Hepatocyte (in vitro differentiated cells): Measurements from ENCODE around the gene CHN1. TPM values are rescaled to one million over a fixed set of nuclear protein-coding genes. Genes with fewer than 3 reads are reported as not detected.

Experiments used
- DNase-seq: peaks from one replicate; pipeline ENCODE4 v3.0.0-alpha.2; 2016; ENCODE audit warnings: low spot score
- H2AFZ ChIP-seq: fragments of 200-600 bp; sonication (generic); 2 replicates; pipeline ENCODE4 v1.6.0; 2016; ENCODE audit warnings: antibody characterized with exemption, mild to moderate bottlenecking
- H3K27ac ChIP-seq: fragments of 200-600 bp; sonication (generic); 2 replicates; pipeline ENCODE4 v1.5.1; 2016; ENCODE audit warnings: mild to moderate bottlenecking
- H3K27me3 ChIP-seq: fragments of 200-600 bp; sonication (generic); 2 replicates; pipeline ENCODE4 v1.6.1; 2016
- H3K36me3 ChIP-seq: fragments of 200-600 bp; sonication (generic); replicated peaks from 2 replicates; pipeline ENCODE4 v1.5.1; 2016; ENCODE audit warnings: low read depth; ENCODE audit not compliant: insufficient read depth
- H3K4me1 ChIP-seq: fragments of 200-600 bp; sonication (generic); 2 replicates; pipeline ENCODE4 v1.5.1; 2016; ENCODE audit warnings: mild to moderate bottlenecking, moderate library complexity; ENCODE audit not compliant: insufficient read depth
- H3K4me2 ChIP-seq: fragments of 200-600 bp; sonication (generic); 2 replicates; pipeline ENCODE4 v1.6.0; 2016
- H3K4me3 ChIP-seq: fragments of 200-600 bp; sonication (generic); 2 replicates; pipeline ENCODE4 v1.5.1; 2016; ENCODE audit warnings: mild to moderate bottlenecking
- H3K79me2 ChIP-seq: fragments of 200-600 bp; sonication (generic); 2 replicates; pipeline ENCODE4 v1.6.0; 2017; ENCODE audit warnings: mild to moderate bottlenecking
- H3K9me2 ChIP-seq: fragments of 200-600 bp; sonication (generic); replicated peaks from 2 replicates; pipeline ENCODE4 v1.6.0; 2017; ENCODE audit warnings: mild to moderate bottlenecking; ENCODE audit not compliant: insufficient read depth
- H3K9me3 ChIP-seq: fragments of 200-600 bp; sonication (generic); 2 replicates; pipeline ENCODE4 v1.5.1; 2016; ENCODE audit warnings: low read depth, mild to moderate bottlenecking
- H4K20me1 ChIP-seq: fragments of 200-600 bp; sonication (generic); 2 replicates; pipeline ENCODE4 v1.6.0; 2016; ENCODE audit warnings: mild to moderate bottlenecking; ENCODE audit not compliant: insufficient read depth, poor library complexity, severe bottlenecking
- CTCF ChIP-seq: fragments of 200-600 bp; sonication (generic); IDR thresholded peaks from 2 replicates; pipeline ENCODE4 v1.5.1; 2016; ENCODE audit warnings: antibody characterized with exemption, mild to moderate bottlenecking; ENCODE audit not compliant: poor library complexity
- EZH2 ChIP-seq: fragments of 200-600 bp; sonication (generic); IDR thresholded peaks from 2 replicates; pipeline ENCODE4 v1.6.1; 2016; ENCODE audit warnings: antibody characterized with exemption, mild to moderate bottlenecking, borderline replicate concordance
- EZH2phosphoT487 ChIP-seq: fragments of 200-600 bp; sonication (generic); IDR thresholded peaks from one replicate; pipeline ENCODE4 v1.6.1; 2018; ENCODE audit warnings: antibody characterized with exemption, mild to moderate bottlenecking, low read depth, moderate library complexity; ENCODE audit not compliant: unreplicated experiment, severe bottlenecking
- WGBS: methylation state at CpG from one replicate; pipeline ENCODE4 v1.1.6; 2016; ENCODE audit warnings: low lambda C conversion rate; ENCODE audit errors: missing lambda C conversion rate; 5-methylcytosine and 5-hydroxymethylcytosine counted together
- polyA plus RNA-seq: library from polyadenylated mRNA; unstranded; fragments of >200 nt; fragmentation: Nextera tagmentation; extraction: Ambion mirVana; gene quantifications from 2 replicates; pipeline ENCODE4 v1.2.1, GENCODE V29; 2016
- total RNA-seq: library from RNA; depleted of rRNA; stranded (reverse); fragments of >200 nt; gene quantifications from 2 replicates; pipeline ENCODE4 v1.2.3, GENCODE V29; 2014

CHN1 gene
- total and polyA plus RNA-seq, 2 experiments from 2014 or later: 19.2 to 23.0 TPM

DNA sequence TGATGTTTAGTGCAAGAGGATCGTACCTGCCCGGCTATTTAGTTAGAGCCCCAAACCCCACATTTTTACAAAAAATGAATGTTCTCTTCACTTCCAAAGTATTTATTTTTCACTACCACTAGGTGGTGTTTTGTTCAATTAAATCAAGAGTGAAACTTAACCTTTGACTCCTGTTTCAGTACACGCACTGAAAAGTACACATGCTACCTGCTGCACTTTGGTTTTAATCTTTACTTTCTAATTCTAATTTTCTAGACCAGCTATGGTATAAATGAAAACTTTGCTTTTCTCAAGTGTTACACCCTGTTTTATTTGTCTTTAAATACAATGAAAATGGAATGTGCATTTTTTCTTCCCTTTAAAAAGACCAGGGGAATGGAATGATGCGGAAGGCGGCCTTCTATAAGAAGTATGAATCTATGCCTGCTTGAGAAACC, 31.4 kb upstream of the CHN1 start:
- peak overlapping the region; percentile 30 for H3K4me2 ChIP-seq
- peak; percentile 39 for DNase-seq
- H2AFZ ChIP-seq: no peak overlapping the region
- H4K20me1 ChIP-seq: no peaks in the 10 kb centered on the region
- H3K79me2 ChIP-seq: no peaks in the 10 kb centered on the region
- no peak overlapping the region for H3K4me3 ChIP-seq
- no peaks in the 10 kb centered on the region for H3K9me2 ChIP-seq
- no peaks in the 10 kb centered on the region for H3K4me1 ChIP-seq
- no peak overlapping the region for H3K27ac ChIP-seq
- no peaks in the 10 kb centered on the region for H3K27me3 ChIP-seq
- no peaks in the 10 kb centered on the region for H3K36me3 ChIP-seq
- TF ChIP-seq CTCF: peak; percentile 53
- no peak for TF ChIP-seq EZH2phosphoT487
- TF ChIP-seq EZH2: no peak
- no peaks in the 10 kb centered on the region for H3K9me3 ChIP-seq
- WGBS: 72% methylated on average over 5 of the region's 5 CpGs

GRCh38 chr2:175035806-175036205, 30.6 kb upstream of the CHN1 start:
- WGBS: 72% methylated on average over 3 of the region's 3 CpGs
- no peaks in the 10 kb centered on the region for H3K4me1 ChIP-seq
- H3K36me3 ChIP-seq: no peaks in the 10 kb centered on the region
- no peak for TF ChIP-seq EZH2phosphoT487
- no peak for TF ChIP-seq CTCF
- no peak for TF ChIP-seq EZH2
- no peak for DNase-seq
- H3K27ac ChIP-seq: no peak overlapping the region
- H2AFZ ChIP-seq: no peak overlapping the region
- no peaks in the 10 kb centered on the region for H3K79me2 ChIP-seq
- H3K9me3 ChIP-seq: no peaks in the 10 kb centered on the region
- H4K20me1 ChIP-seq: no peaks in the 10 kb centered on the region
- H3K9me2 ChIP-seq: no peaks in the 10 kb centered on the region
- H3K4me2 ChIP-seq: no peak overlapping the region
- H3K27me3 ChIP-seq: no peaks in the 10 kb centered on the region
- H3K4me3 ChIP-seq: no peak overlapping the region

GRCh38 chr2:175034716-175035115, 29.5 kb upstream of the CHN1 start:
- 66% methylated on average over 3 of the region's 3 CpGs for WGBS
- H3K27me3 ChIP-seq: no peaks in the 10 kb centered on the region
- H3K36me3 ChIP-seq: no peaks in the 10 kb centered on the region
- H3K9me2 ChIP-seq: no peaks in the 10 kb centered on the region
- no peak for TF ChIP-seq EZH2
- TF ChIP-seq CTCF: no peak
- TF ChIP-seq EZH2phosphoT487: no peak
- no peaks in the 10 kb centered on the region for H3K4me1 ChIP-seq
- H3K79me2 ChIP-seq: no peaks in the 10 kb centered on the region
- H4K20me1 ChIP-seq: no peaks in the 10 kb centered on the region
- no peaks in the 10 kb centered on the region for H3K9me3 ChIP-seq
- H3K27ac ChIP-seq: no peak overlapping the region
- no peak overlapping the region for H3K4me3 ChIP-seq
- DNase-seq: no peak
- H2AFZ ChIP-seq: no peak overlapping the region
- H3K4me2 ChIP-seq: no peak overlapping the region
